Measurements from ENCODE around the gene BROX. TPM values are rescaled to one million over a fixed set of nuclear protein-coding genes. Genes with fewer than 3 reads are reported as not detected.

BROX gene
- total RNA-seq, 4 donors from 2014 or later = 74.2 to 102 (median 78.5) TPM

GRCh38 chr1:222749927-222750326, 37.6 kb downstream of the BROX start:
- TF ChIP-seq POLR2A (IDR thresholded peaks at IDR 0.05) (no peak), CTCF (IDR thresholded peaks at IDR 0.05) (no peak)
- H3K4me3 ChIP-seq (ENCODE audit: low read depth, poor library complexity, severe bottlenecking) = no peak overlapping the region
- intact Hi-C loops (cut with DNase I; ENCODE audit: low total_unique reads) = no loop called here
- DNase-seq (ENCODE audit: low spot score in 2 of 2) = no peak

GRCh38 chr1:222750651-222751050, 38.3 kb downstream of the BROX start:
- TF ChIP-seq POLR2A (IDR thresholded peaks at IDR 0.05) (no peak), CTCF (IDR thresholded peaks at IDR 0.05) (no peak)
- intact Hi-C loops (cut with DNase I; ENCODE audit: low total_unique reads) = no loop called here
- no peak for DNase-seq (ENCODE audit: low spot score in 2 of 2)
- H3K4me3 ChIP-seq (ENCODE audit: low read depth, poor library complexity, severe bottlenecking) = no peak overlapping the region
- 93 to 95% methylated on average over 1 of the region's 1 CpG for WGBS, 2 donors

GRCh38 chr1:222751255-222751654, 38.9 kb downstream of the BROX start:
- TF ChIP-seq CTCF (IDR thresholded peaks at IDR 0.05) (no peak), POLR2A (IDR thresholded peaks at IDR 0.05) (no peak)
- 80 to 86% methylated on average over 3 of the region's 3 CpGs for WGBS, 2 donors
- DNase-seq (ENCODE audit: low spot score in 2 of 2) = no peak
- H3K4me3 ChIP-seq (ENCODE audit: low read depth, poor library complexity, severe bottlenecking) = no peak overlapping the region
- intact Hi-C loops (cut with DNase I; ENCODE audit: low total_unique reads) = no loop called here

- TF ChIP-seq CTCF (IDR thresholded peaks at IDR 0.05) = no peak
- no peak for TF ChIP-seq POLR2A (IDR thresholded peaks at IDR 0.05)
- 33% methylated on average over 10 of the region's 10 CpGs for WGBS, 2 donors
- peak; percentile 86 to 94 for DNase-seq (ENCODE audit: low spot score in 2 of 2)
- H3K4me3 ChIP-seq (ENCODE audit: low read depth, poor library complexity, severe bottlenecking) = no peak overlapping the region
- intact Hi-C loops (cut with DNase I; ENCODE audit: low total_unique reads) = no loop called here
Observed at GRCh38 chr1:222754366-222755139, 42.2 kb downstream of the BROX start.

GRCh38 chr1:222757646-222758268, 45.4 kb downstream of the BROX start:
- H3K4me3 ChIP-seq (ENCODE audit: low read depth, poor library complexity, severe bottlenecking) = no peak overlapping the region
- no peak for TF ChIP-seq POLR2A (IDR thresholded peaks at IDR 0.05)
- DNase-seq (ENCODE audit: low spot score in 2 of 2) = no peak
- intact Hi-C loops (cut with DNase I; ENCODE audit: low total_unique reads) = no loop called here
- WGBS, 2 donors = 82 to 86% methylated on average over 10 of the region's 10 CpGs

GRCh38 chr1:222759451-222760035, 47.2 kb downstream of the BROX start:
- 86 to 89% methylated on average over 5 of the region's 5 CpGs for WGBS, 2 donors
- H3K4me3 ChIP-seq (ENCODE audit: low read depth, poor library complexity, severe bottlenecking) = no peak overlapping the region
- no peak for TF ChIP-seq POLR2A (IDR thresholded peaks at IDR 0.05)
- no peak for TF ChIP-seq CTCF (IDR thresholded peaks at IDR 0.05)
- intact Hi-C loops (cut with DNase I; ENCODE audit: low total_unique reads) = no loop called here
- DNase-seq (ENCODE audit: low spot score in 2 of 2) = no peak

Measured in lower leg skin (tissue), 4 donors.